Rectal smooth muscle tissue (tissue), 1 donor: ENCODE results near the gene STPG2.

Experiments
- H3K27ac ChIP-seq: one replicate; pipeline ENCODE4 v1.7.0; 2013; ENCODE audit warnings: low read depth, low read length, inconsistent platforms
- H3K27me3 ChIP-seq: one replicate; pipeline ENCODE4 v1.7.0; 2013; ENCODE audit warnings: low read length; ENCODE audit not compliant: control insufficient read depth, insufficient read depth
- H3K36me3 ChIP-seq: one replicate; pipeline ENCODE4 v1.7.0; 2013; ENCODE audit warnings: low read length; ENCODE audit not compliant: control insufficient read depth, insufficient read depth
- H3K4me1 ChIP-seq: one replicate; pipeline ENCODE4 v1.7.0; 2013; ENCODE audit warnings: low read length; ENCODE audit not compliant: control insufficient read depth, insufficient read depth
- H3K4me3 ChIP-seq: one replicate; pipeline ENCODE4 v1.7.0; 2013; ENCODE audit warnings: low read length
- H3K9ac ChIP-seq: one replicate; pipeline ENCODE4 v1.7.0; 2013; ENCODE audit warnings: low read length

STPG2 gene

GRCh38 chr4:97987019-97987648 is 156.1 kb downstream of the STPG2 start:
- Histone ChIP-seq H3K4me3 (no peak overlapping the region), H3K27ac (no peak overlapping the region), H3K27me3 (no peaks in the 10 kb centered on the region), H3K9ac (no peak overlapping the region), H3K4me1 (no peaks in the 10 kb centered on the region), H3K36me3 (no peaks in the 10 kb centered on the region)

GRCh38 chr4:97984545-97985131 is 158.6 kb downstream of the STPG2 start:
- Histone ChIP-seq H3K27me3 (no peaks in the 10 kb centered on the region), H3K27ac (no peak overlapping the region), H3K36me3 (no peaks in the 10 kb centered on the region), H3K4me3 (no peak overlapping the region), H3K4me1 (no peaks in the 10 kb centered on the region), H3K9ac (no peak overlapping the region)

- H3K36me3 ChIP-seq = no peaks in the 10 kb centered on the region
- no peaks in the 10 kb centered on the region for H3K27me3 ChIP-seq
- H3K9ac ChIP-seq = no peak overlapping the region
- H3K4me1 ChIP-seq = no peaks in the 10 kb centered on the region
- H3K27ac ChIP-seq = no peak overlapping the region
- H3K4me3 ChIP-seq = no peak overlapping the region
Measured at GRCh38 chr4:97978791-97979488, 164.3 kb downstream of the STPG2 start.

GRCh38 chr4:97953171-97953941 is 189.9 kb downstream of the STPG2 start:
- Histone ChIP-seq H3K36me3 (no peaks in the 10 kb centered on the region), H3K4me3 (no peak overlapping the region), H3K9ac (no peak overlapping the region), H3K27ac (no peak overlapping the region), H3K4me1 (no peaks in the 10 kb centered on the region), H3K27me3 (no peaks in the 10 kb centered on the region)

GRCh38 chr4:97952763-97953162 is 190.5 kb downstream of the STPG2 start:
- Histone ChIP-seq H3K27ac (no peak overlapping the region), H3K4me1 (no peaks in the 10 kb centered on the region), H3K9ac (no peak overlapping the region), H3K27me3 (no peaks in the 10 kb centered on the region), H3K4me3 (no peak overlapping the region), H3K36me3 (no peaks in the 10 kb centered on the region)

- Histone ChIP-seq H3K9ac (no peak overlapping the region), H3K27me3 (no peaks in the 10 kb centered on the region), H3K36me3 (no peaks in the 10 kb centered on the region), H3K4me1 (no peaks in the 10 kb centered on the region), H3K4me3 (no peak overlapping the region), H3K27ac (no peak overlapping the region)
Measured at GRCh38 chr4:97950836-97951235, 192.4 kb downstream of the STPG2 start.

GRCh38 chr4:97942951-97943350 is 200.3 kb downstream of the STPG2 start:
- Histone ChIP-seq H3K36me3 (no peaks in the 10 kb centered on the region), H3K9ac (no peak overlapping the region), H3K4me3 (no peak overlapping the region), H3K27ac (no peak overlapping the region), H3K4me1 (no peaks in the 10 kb centered on the region), H3K27me3 (no peaks in the 10 kb centered on the region)

- Histone ChIP-seq H3K4me1 (no peaks in the 10 kb centered on the region), H3K36me3 (no peaks in the 10 kb centered on the region), H3K27me3 (no peaks in the 10 kb centered on the region), H3K27ac (no peak overlapping the region), H3K4me3 (no peak overlapping the region), H3K9ac (no peak overlapping the region)
Measured at GRCh38 chr4:97942137-97942536, 201.1 kb downstream of the STPG2 start.

- no peaks in the 10 kb centered on the region for H3K4me1 ChIP-seq
- no peaks in the 10 kb centered on the region for H3K27me3 ChIP-seq
- H3K27ac ChIP-seq = no peak overlapping the region
- H3K4me3 ChIP-seq = no peak overlapping the region
- no peaks in the 10 kb centered on the region for H3K36me3 ChIP-seq
- no peak overlapping the region for H3K9ac ChIP-seq
Measured at GRCh38 chr4:97938141-97938540, 205.1 kb downstream of the STPG2 start.

- Histone ChIP-seq H3K36me3 (no peaks in the 10 kb centered on the region), H3K9ac (no peak overlapping the region), H3K27me3 (no peaks in the 10 kb centered on the region), H3K4me1 (no peaks in the 10 kb centered on the region), H3K27ac (no peak overlapping the region), H3K4me3 (no peak overlapping the region)
Measured at GRCh38 chr4:97924341-97924958, 218.8 kb downstream of the STPG2 start.

- Histone ChIP-seq H3K9ac (no peak overlapping the region), H3K4me3 (no peak overlapping the region), H3K36me3 (no peaks in the 10 kb centered on the region), H3K27ac (no peak overlapping the region), H3K4me1 (no peaks in the 10 kb centered on the region), H3K27me3 (no peaks in the 10 kb centered on the region)
Measured at GRCh38 chr4:97923096-97923495, 220.2 kb downstream of the STPG2 start.

- Histone ChIP-seq H3K4me1 (no peaks in the 10 kb centered on the region), H3K9ac (no peak overlapping the region), H3K27me3 (no peaks in the 10 kb centered on the region), H3K27ac (no peak overlapping the region), H3K36me3 (no peaks in the 10 kb centered on the region), H3K4me3 (no peak overlapping the region)
Measured at GRCh38 chr4:97917115-97917514, 226.2 kb downstream of the STPG2 start.
